GM18951 (cell line): ENCODE results near the gene OR8G5.

ENCODE experiments used
- POLR2A ChIP-seq: IDR thresholded peaks from 4 replicates; pipeline ENCODE4 v1.6.1; 2011; ENCODE audit warnings: mild to moderate bottlenecking; ENCODE audit not compliant: insufficient read length, insufficient read depth; ENCODE audit errors: extremely low read depth
- in situ Hi-C: fragments of 300-500 bp; cut with MboI; formaldehyde crosslinking; loops from one replicate; pipeline ENCODE4 v1.12.0; 2022; ENCODE audit warnings: low sequenced_read_pairs, mixed read lengths, inconsistent platforms; ENCODE audit not compliant: unreplicated experiment

OR8G5 gene

GRCh38 chr11:124274000-124274399, 17.8 kb downstream of the OR8G5 start:
- TF ChIP-seq POLR2A, result no peak
- in situ Hi-C loops, result no loop called here

- in situ Hi-C loops, result no loop called here
- no peak for TF ChIP-seq POLR2A
Observed at GRCh38 chr11:124276081-124276480, 19.9 kb downstream of the OR8G5 start.

- no peak for TF ChIP-seq POLR2A
- in situ Hi-C loops, result no loop called here
Observed at GRCh38 chr11:124277207-124277606, 21.0 kb downstream of the OR8G5 start.

GRCh38 chr11:124277804-124278203, 21.6 kb downstream of the OR8G5 start:
- in situ Hi-C loops, result no loop called here
- TF ChIP-seq POLR2A, result no peak

GRCh38 chr11:124278261-124278660, 22.1 kb downstream of the OR8G5 start:
- in situ Hi-C loops, result no loop called here
- TF ChIP-seq POLR2A, result no peak

- no peak for TF ChIP-seq POLR2A
- in situ Hi-C loops, result no loop called here
Observed at GRCh38 chr11:124285610-124286344, 29.6 kb downstream of the OR8G5 start.

GRCh38 chr11:124294687-124295086, 38.5 kb downstream of the OR8G5 start:
- no peak for TF ChIP-seq POLR2A
- in situ Hi-C loops, result no loop called here

GRCh38 chr11:124296016-124296415, 39.8 kb downstream of the OR8G5 start:
- TF ChIP-seq POLR2A, result no peak
- in situ Hi-C loops, result no loop called here

- in situ Hi-C loops, result no loop called here
- TF ChIP-seq POLR2A, result no peak
Observed at GRCh38 chr11:124297921-124298320, 41.7 kb downstream of the OR8G5 start.

GRCh38 chr11:124301548-124301947, 45.4 kb downstream of the OR8G5 start:
- no peak for TF ChIP-seq POLR2A
- in situ Hi-C loops, result no loop called here

- TF ChIP-seq POLR2A, result no peak
- in situ Hi-C loops, result no loop called here
Observed at GRCh38 chr11:124302347-124303125, 46.4 kb downstream of the OR8G5 start.

GRCh38 chr11:124307093-124307492, 50.9 kb downstream of the OR8G5 start:
- no peak for TF ChIP-seq POLR2A
- in situ Hi-C loops, result no loop called here

GRCh38 chr11:124310721-124311120, 54.5 kb downstream of the OR8G5 start:
- no peak for TF ChIP-seq POLR2A
- in situ Hi-C loops, result no loop called here

- TF ChIP-seq POLR2A, result no peak
Observed at GRCh38 chr11:124311269-124311668, 55.1 kb downstream of the OR8G5 start.

More at GRCh38 chr11:124311269-124311668, 55.1 kb downstream of the OR8G5 start:
- in situ Hi-C loops, result no loop called here
